Measurements from ENCODE around the gene CASZ1.

DNA sequence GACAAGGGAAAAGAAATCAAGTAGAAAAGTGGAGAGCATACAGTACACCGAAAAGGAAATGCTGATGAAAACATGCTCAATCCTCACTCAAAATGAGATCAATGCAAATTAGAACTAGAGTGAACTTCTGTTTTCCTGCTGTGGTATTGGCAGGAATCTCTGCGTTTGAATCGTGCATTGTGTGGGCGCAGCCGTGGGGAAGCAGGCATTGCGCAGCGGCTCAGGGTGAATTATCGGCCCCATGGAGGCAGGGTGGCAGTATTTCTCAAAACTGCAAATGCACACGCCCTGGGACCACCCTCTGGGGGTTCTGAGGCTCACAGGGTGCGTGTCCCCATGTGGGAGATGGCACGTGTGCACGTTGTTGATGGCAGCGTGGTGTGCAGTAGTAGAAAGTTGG is 181.1 kb downstream of the CASZ1 start:
- TF ChIP-seq, protein P1, sequence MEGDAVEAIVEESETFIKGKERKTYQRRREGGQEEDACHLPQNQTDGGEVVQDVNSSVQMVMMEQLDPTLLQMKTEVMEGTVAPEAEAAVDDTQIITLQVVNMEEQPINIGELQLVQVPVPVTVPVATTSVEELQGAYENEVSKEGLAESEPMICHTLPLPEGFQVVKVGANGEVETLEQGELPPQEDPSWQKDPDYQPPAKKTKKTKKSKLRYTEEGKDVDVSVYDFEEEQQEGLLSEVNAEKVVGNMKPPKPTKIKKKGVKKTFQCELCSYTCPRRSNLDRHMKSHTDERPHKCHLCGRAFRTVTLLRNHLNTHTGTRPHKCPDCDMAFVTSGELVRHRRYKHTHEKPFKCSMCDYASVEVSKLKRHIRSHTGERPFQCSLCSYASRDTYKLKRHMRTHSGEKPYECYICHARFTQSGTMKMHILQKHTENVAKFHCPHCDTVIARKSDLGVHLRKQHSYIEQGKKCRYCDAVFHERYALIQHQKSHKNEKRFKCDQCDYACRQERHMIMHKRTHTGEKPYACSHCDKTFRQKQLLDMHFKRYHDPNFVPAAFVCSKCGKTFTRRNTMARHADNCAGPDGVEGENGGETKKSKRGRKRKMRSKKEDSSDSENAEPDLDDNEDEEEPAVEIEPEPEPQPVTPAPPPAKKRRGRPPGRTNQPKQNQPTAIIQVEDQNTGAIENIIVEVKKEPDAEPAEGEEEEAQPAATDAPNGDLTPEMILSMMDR (conservative IDR thresholded peaks at IDR 0.05; ENCODE audit: low read depth in 2 of 2): no peak
- no peak for TF ChIP-seq POLR2AphosphoS5 (IDR thresholded peaks at IDR 0.05; ENCODE audit: low read depth)
